Measurements from ENCODE around the gene SARDH.

- TF ChIP-seq ZNF121 (tag by site-specific recombination; IDR thresholded peaks at IDR 0.05): no peak
- no peak for TF ChIP-seq ZNF747 (tag by site-specific recombination; IDR thresholded peaks at IDR 0.05)
- TF ChIP-seq, protein P1, sequence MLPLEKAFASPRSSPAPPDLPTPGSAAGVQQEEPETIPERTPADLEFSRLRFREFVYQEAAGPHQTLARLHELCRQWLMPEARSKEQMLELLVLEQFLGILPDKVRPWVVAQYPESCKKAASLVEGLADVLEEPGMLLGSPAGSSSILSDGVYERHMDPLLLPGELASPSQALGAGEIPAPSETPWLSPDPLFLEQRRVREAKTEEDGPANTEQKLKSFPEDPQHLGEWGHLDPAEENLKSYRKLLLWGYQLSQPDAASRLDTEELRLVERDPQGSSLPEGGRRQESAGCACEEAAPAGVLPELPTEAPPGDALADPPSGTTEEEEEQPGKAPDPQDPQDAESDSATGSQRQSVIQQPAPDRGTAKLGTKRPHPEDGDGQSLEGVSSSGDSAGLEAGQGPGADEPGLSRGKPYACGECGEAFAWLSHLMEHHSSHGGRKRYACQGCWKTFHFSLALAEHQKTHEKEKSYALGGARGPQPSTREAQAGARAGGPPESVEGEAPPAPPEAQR (tag by site-specific recombination; IDR thresholded peaks at IDR 0.05): no peak
- TF ChIP-seq, protein P2, sequence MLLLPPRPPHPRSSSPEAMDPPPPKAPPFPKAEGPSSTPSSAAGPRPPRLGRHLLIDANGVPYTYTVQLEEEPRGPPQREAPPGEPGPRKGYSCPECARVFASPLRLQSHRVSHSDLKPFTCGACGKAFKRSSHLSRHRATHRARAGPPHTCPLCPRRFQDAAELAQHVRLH (tag by site-specific recombination; IDR thresholded peaks at IDR 0.05): no peak
- TF ChIP-seq ZNF777 (tag by site-specific recombination; IDR thresholded peaks at IDR 0.05; ENCODE audit: borderline replicate concordance): no peak
- no peak for TF ChIP-seq ZNF416 (tag by site-specific recombination; IDR thresholded peaks at IDR 0.05)
- no peak for TF ChIP-seq CTCF (tag by site-specific recombination; IDR thresholded peaks at IDR 0.05)
- no peak for TF ChIP-seq ZNF23 (tag by site-specific recombination; IDR thresholded peaks at IDR 0.05; ENCODE audit: borderline replicate concordance)
- no peak for TF ChIP-seq ZEB2 (tag by site-specific recombination; IDR thresholded peaks at IDR 0.05)
- TF ChIP-seq, protein P3, sequence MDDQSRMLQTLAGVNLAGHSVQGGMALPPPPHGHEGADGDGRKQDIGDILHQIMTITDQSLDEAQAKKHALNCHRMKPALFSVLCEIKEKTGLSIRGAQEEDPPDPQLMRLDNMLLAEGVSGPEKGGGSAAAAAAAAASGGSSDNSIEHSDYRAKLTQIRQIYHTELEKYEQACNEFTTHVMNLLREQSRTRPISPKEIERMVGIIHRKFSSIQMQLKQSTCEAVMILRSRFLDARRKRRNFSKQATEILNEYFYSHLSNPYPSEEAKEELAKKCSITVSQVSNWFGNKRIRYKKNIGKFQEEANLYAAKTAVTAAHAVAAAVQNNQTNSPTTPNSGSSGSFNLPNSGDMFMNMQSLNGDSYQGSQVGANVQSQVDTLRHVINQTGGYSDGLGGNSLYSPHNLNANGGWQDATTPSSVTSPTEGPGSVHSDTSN (CRISPR knock-in tag; IDR thresholded peaks at IDR 0.05): no peak
- TF ChIP-seq ZNF558 (tag by site-specific recombination; IDR thresholded peaks at IDR 0.05): no peak
- TF ChIP-seq MYNN (tag by site-specific recombination; IDR thresholded peaks at IDR 0.05; ENCODE audit: borderline replicate concordance): no peak
- TF ChIP-seq SP2 (tag by site-specific recombination; IDR thresholded peaks at IDR 0.05): no peak
- TF ChIP-seq ZNF624 (tag by site-specific recombination; IDR thresholded peaks at IDR 0.05): no peak
These were observed 9.1 kb downstream of the SARDH start for GRCh38 chr9:133728856-133729616.

All from HEK293 (cell line).